ENCODE measurements around the gene SPDYE6.
"Not testable (repeated sequence)": the region's sequence is repeated elsewhere in the genome, so short reads cannot be mapped to it uniquely, and the experiment has no call there.

DNA sequence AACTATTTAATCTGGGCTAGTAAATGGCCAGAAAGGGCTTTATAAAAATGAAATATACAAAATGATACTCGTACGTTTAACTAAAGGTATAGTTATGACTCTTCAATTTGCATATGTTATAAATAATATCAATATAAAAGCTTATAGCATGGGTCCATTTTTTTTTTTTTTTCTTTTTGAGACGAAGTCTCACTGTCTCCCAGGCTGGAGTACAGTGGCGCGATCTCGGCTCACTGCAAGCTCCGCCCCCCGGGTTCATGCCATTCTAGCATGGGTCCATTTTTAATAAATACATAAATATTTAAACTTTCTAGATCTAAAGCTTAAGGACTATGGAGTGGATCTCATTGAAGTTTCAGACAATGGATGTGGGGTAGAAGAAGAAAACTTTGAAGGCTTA lies 19.2 kb downstream of the SPDYE6 start:
- TF ChIP-seq POLR2A (IDR thresholded peaks at IDR 0.05): not testable (repeated sequence)
- TF ChIP-seq, protein P1, sequence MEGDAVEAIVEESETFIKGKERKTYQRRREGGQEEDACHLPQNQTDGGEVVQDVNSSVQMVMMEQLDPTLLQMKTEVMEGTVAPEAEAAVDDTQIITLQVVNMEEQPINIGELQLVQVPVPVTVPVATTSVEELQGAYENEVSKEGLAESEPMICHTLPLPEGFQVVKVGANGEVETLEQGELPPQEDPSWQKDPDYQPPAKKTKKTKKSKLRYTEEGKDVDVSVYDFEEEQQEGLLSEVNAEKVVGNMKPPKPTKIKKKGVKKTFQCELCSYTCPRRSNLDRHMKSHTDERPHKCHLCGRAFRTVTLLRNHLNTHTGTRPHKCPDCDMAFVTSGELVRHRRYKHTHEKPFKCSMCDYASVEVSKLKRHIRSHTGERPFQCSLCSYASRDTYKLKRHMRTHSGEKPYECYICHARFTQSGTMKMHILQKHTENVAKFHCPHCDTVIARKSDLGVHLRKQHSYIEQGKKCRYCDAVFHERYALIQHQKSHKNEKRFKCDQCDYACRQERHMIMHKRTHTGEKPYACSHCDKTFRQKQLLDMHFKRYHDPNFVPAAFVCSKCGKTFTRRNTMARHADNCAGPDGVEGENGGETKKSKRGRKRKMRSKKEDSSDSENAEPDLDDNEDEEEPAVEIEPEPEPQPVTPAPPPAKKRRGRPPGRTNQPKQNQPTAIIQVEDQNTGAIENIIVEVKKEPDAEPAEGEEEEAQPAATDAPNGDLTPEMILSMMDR (IDR thresholded peaks at IDR 0.05): not testable (repeated sequence)

Measured in adrenal gland (tissue), 5 donors.